GM23338 (cell line): Measurements from ENCODE around the gene TFAP2E. TPM values are rescaled to one million over a fixed set of nuclear protein-coding genes. Genes with fewer than 3 reads are reported as not detected.

ENCODE experiments used
- ATAC-seq: fragments of 200-7000 bp; cut with Tn5 transposase; 3 replicates; pipeline ENCODE4 v1.9.1; 2020
- DNase-seq: peaks from one replicate; pipeline ENCODE4 v3.0.0-alpha.2; 2015; ENCODE audit warnings: low spot score
- H2AFZ ChIP-seq: fragments of 200-600 bp; sonication (generic); 2 replicates; pipeline ENCODE4 v1.8.0; 2016; ENCODE audit warnings: antibody characterized with exemption, mild to moderate bottlenecking, moderate library complexity
- H3F3A ChIP-seq: fragments of 200-600 bp; sonication (generic); replicated peaks from 2 replicates; pipeline ENCODE4 v1.8.0; 2017; ENCODE audit warnings: antibody characterized with exemption, mixed run types, low read depth
- H3K27ac ChIP-seq: fragments of 200-600 bp; sonication (generic); 2 replicates; pipeline ENCODE4 v1.6.1; 2016; ENCODE audit warnings: low read depth
- H3K27me3 ChIP-seq: fragments of 200-600 bp; sonication (generic); 2 replicates; pipeline ENCODE4 v1.8.0; 2016; ENCODE audit warnings: mild to moderate bottlenecking, mixed run types, moderate library complexity; ENCODE audit not compliant: insufficient read depth
- H3K36me3 ChIP-seq: fragments of 200-600 bp; sonication (generic); 2 replicates; pipeline ENCODE4 v1.8.0; 2016; ENCODE audit warnings: mild to moderate bottlenecking; ENCODE audit not compliant: insufficient read depth
- H3K4me1 ChIP-seq: fragments of 200-600 bp; sonication (generic); 2 replicates; pipeline ENCODE4 v1.8.0; 2016; ENCODE audit warnings: mild to moderate bottlenecking, moderate library complexity; ENCODE audit not compliant: insufficient read depth
- H3K4me2 ChIP-seq: fragments of 200-600 bp; sonication (generic); 2 replicates; pipeline ENCODE4 v1.7.1; 2017; ENCODE audit warnings: mixed run types
- H3K4me3 ChIP-seq: fragments of 200-600 bp; sonication (generic); 2 replicates; pipeline ENCODE4 v1.6.1; 2016; ENCODE audit warnings: mixed run types
- H3K79me2 ChIP-seq: fragments of 200-600 bp; sonication (generic); replicated peaks from 2 replicates; pipeline ENCODE4 v1.8.0; 2017; ENCODE audit warnings: mild to moderate bottlenecking; ENCODE audit not compliant: insufficient read depth
- H3K9me2 ChIP-seq: fragments of 200-600 bp; sonication (generic); 2 replicates; pipeline ENCODE4 v1.8.0; 2017; ENCODE audit not compliant: insufficient read depth
- H4K20me1 ChIP-seq: fragments of 200-600 bp; sonication (generic); replicated peaks from 2 replicates; pipeline ENCODE4 v1.8.0; 2017; ENCODE audit warnings: mild to moderate bottlenecking; ENCODE audit not compliant: insufficient read depth
- H3K27ac Mint-ChIP-seq: 2 replicates; pipeline ENCODE4 v1.8.0; 2020; ENCODE audit warnings: inconsistent platforms, mild to moderate bottlenecking, moderate library complexity, mixed read lengths
- H3K27me3 Mint-ChIP-seq: 3 replicates; pipeline ENCODE4 v1.8.0; 2022; ENCODE audit warnings: low read depth, mild to moderate bottlenecking, moderate library complexity, mixed read lengths, inconsistent platforms; ENCODE audit not compliant: insufficient read depth, poor library complexity
- H3K36me3 Mint-ChIP-seq: 3 replicates; pipeline ENCODE4 v1.8.0; 2021; ENCODE audit warnings: low read depth, mild to moderate bottlenecking, inconsistent platforms, moderate library complexity, mixed read lengths
- H3K4me1 Mint-ChIP-seq: 3 replicates; pipeline ENCODE4 v1.8.0; 2020; ENCODE audit warnings: mild to moderate bottlenecking, inconsistent platforms, mixed read lengths
- H3K4me3 Mint-ChIP-seq: 3 replicates; pipeline ENCODE4 v1.8.0; 2021; ENCODE audit warnings: moderate library complexity, mild to moderate bottlenecking, inconsistent platforms, mixed read lengths
- H3K9me3 Mint-ChIP-seq: 3 replicates; pipeline ENCODE4 v1.8.0; 2020; ENCODE audit warnings: moderate library complexity, mild to moderate bottlenecking, inconsistent platforms, mixed read lengths
- EZH2 ChIP-seq: fragments of 200-600 bp; sonication (generic); IDR thresholded peaks from one replicate; pipeline ENCODE4 v1.8.0; 2017; ENCODE audit warnings: antibody characterized with exemption, mild to moderate bottlenecking, low read depth; ENCODE audit not compliant: unreplicated experiment
- EZH2phosphoT487 ChIP-seq: fragments of 200-600 bp; sonication (generic); IDR thresholded peaks from one replicate; pipeline ENCODE4 v1.8.1; 2018; ENCODE audit warnings: antibody characterized with exemption; ENCODE audit not compliant: unreplicated experiment
- JUNB ChIP-seq: IDR thresholded peaks from one replicate; pipeline ENCODE4 v1.6.1; 2016; ENCODE audit warnings: antibody characterized with exemption; ENCODE audit not compliant: unreplicated experiment
- NANOG ChIP-seq: IDR thresholded peaks from 2 replicates; pipeline ENCODE4 v1.6.1; 2016; ENCODE audit warnings: antibody characterized with exemption, borderline replicate concordance
- POLR2AphosphoS5 ChIP-seq: IDR thresholded peaks from 2 replicates; pipeline ENCODE4 v1.6.1; 2016; ENCODE audit warnings: antibody characterized with exemption, low read depth
- ZNF114 ChIP-seq: fragments of 250-450 bp; sonication (Bioruptor Pico); IDR thresholded peaks from 2 replicates; pipeline ENCODE4 v1.5.0; 2020; ENCODE audit warnings: mild to moderate bottlenecking, moderate library complexity
- ZNF331 ChIP-seq: fragments of 250-450 bp; sonication (Bioruptor Pico); IDR thresholded peaks from 2 replicates; pipeline ENCODE4 v1.5.0; 2020; ENCODE audit warnings: low read depth, mild to moderate bottlenecking, moderate library complexity
- polyA plus RNA-seq: library from polyadenylated mRNA; unstranded; fragments of >200 nt; fragmentation: Nextera tagmentation; extraction: Ambion mirVana; gene quantifications from 2 replicates; pipeline ENCODE4 v1.2.1, GENCODE V29; 2016
- total RNA-seq: library from RNA; depleted of rRNA; stranded (reverse); fragments of >200 nt; shearing (Covaris generic); gene quantifications from 2 replicates; pipeline ENCODE4 v1.2.3, GENCODE V29; 2014
- TF ChIP-seq, protein P1 (sequence below), 2 experiments: fragments of 200-600 bp in 1 of 2; sonication (generic) in 1 of 2; conservative IDR thresholded peaks; 2 replicates each; pipeline versions ENCODE4 v1.5.1 to v1.6.1; 2016 to 2017; ENCODE audit warnings: antibody characterized with exemption in 2 of 2, low read depth in 2 of 2, mild to moderate bottlenecking in 2 of 2, moderate library complexity in 1 of 2
- TF ChIP-seq, protein P2 (sequence below): IDR thresholded peaks from 2 replicates; pipeline ENCODE4 v1.6.1; 2016; ENCODE audit warnings: antibody characterized with exemption
- TF ChIP-seq, protein P3 (sequence below): fragments of 250-450 bp; sonication (Bioruptor Pico); IDR thresholded peaks from 2 replicates; pipeline ENCODE4 v1.5.0; 2020; ENCODE audit warnings: mild to moderate bottlenecking, moderate library complexity

The TFAP2E gene
- total and polyA plus RNA-seq, 2 experiments from 2014 or later, result 0.34 to 1.4 TPM

DNA sequence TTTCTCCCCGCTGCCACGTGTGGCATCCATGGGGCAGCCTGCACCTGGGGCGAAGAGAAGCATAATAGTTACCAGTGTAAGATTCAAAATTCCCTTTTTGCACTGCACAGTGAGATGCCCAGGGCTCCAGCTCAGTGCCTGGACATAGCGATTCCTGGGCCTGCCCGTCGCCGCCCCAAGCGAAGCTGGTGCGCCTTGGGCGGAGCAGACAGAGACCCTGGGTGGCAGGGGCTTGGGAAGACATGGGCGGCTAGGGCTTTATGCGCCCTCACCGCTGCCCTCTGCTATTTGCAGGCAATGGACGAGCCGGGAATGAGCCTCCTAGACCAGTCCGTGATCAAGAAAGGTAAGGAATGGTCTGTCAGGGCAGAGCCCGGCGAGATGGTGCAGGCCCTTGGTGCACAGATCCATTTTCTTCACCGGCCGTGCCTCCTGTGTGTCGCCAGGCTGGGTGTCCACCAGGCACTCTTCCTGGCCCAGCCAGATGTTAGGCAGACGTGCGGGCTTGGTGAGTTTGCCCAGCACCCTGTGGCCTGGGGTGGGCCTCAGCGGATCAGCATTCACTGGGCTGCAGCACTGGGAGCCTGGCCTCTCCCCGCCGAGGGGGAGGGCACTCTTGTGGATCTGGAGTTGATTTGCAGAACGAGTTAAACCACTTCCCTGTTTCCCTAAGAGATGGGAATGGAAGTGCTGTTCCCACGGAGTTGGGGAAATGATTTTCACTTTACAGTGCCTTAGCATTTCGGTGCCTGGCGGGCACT is 1.7 kb downstream of the TFAP2E start:
- Mint-ChIP-seq H3K36me3 (no peaks in the 10 kb centered on the region; the same call in 2 of the 3 replicates), H3K27me3 (peaks cover 94% of the 10 kb centered on the region), H3K27ac (no peak overlapping the region), H3K4me1 (peaks cover 32% of the 10 kb centered on the region), H3K9me3 (no peaks in the 10 kb centered on the region), H3K4me3 (peak overlapping the region; percentile 47)
- Histone ChIP-seq H3K4me3 (peak overlapping the region; percentile 84), H3K36me3 (no peaks in the 10 kb centered on the region; the same call in 1 of the 2 replicates), H3K4me2 (peak overlapping the region; percentile 99), H3K4me1 (peaks cover 38% of the 10 kb centered on the region), H3K27me3 (peaks cover 100% of the 10 kb centered on the region), H3K79me2 (no peaks in the 10 kb centered on the region), H3F3A (peaks cover 27% of the 10 kb centered on the region), H3K27ac (no peak overlapping the region), H4K20me1 (0 out of 2 replicates have a peak, but pooled peaks cover 2% of the 10 kb centered on the region), H2AFZ (peak overlapping the region; percentile 43; the same call in 1 of the 2 replicates), H3K9me2 (no peaks in the 10 kb centered on the region)
- peak; percentile 1 for ATAC-seq
- TF ChIP-seq ZNF114 (CRISPR knock-in tag) (no peak), ZNF331 (no peak), JUNB (no peak), EZH2 (peak; percentile 90)
- peak; percentile 55 for DNase-seq

DNA sequence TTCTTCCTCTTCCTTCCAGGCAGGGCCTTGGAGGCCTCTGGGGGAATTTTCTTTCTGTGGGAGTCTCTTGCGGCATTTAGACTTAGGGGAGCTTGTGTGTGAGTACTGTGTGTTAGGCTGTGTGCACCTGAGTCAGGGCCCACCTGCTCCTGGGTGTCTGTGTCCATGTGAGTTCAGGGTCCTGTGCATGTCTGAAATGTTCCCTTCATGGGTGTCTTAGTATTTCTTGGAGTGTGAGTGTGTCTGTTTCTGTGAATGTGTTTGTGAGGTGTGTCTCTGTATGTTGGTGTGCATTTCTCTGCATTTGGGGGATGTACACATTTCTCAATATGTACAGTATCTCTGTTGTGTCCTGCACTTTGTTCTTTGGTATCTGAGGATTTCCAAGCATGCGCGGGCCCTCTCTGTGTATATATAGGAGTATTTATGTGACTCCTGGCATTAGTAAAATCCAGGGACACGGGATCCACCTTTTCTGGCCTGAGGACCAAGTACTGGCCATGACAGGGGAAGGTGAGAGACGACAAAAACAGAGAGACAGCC is 2.4 kb downstream of the TFAP2E start:
- H3K4me1 Mint-ChIP-seq, result peaks cover 32% of the 10 kb centered on the region
- no peak overlapping the region for H3K27ac ChIP-seq
- DNase-seq (no peak), ATAC-seq (no peak)
- TF ChIP-seq, protein P1, sequence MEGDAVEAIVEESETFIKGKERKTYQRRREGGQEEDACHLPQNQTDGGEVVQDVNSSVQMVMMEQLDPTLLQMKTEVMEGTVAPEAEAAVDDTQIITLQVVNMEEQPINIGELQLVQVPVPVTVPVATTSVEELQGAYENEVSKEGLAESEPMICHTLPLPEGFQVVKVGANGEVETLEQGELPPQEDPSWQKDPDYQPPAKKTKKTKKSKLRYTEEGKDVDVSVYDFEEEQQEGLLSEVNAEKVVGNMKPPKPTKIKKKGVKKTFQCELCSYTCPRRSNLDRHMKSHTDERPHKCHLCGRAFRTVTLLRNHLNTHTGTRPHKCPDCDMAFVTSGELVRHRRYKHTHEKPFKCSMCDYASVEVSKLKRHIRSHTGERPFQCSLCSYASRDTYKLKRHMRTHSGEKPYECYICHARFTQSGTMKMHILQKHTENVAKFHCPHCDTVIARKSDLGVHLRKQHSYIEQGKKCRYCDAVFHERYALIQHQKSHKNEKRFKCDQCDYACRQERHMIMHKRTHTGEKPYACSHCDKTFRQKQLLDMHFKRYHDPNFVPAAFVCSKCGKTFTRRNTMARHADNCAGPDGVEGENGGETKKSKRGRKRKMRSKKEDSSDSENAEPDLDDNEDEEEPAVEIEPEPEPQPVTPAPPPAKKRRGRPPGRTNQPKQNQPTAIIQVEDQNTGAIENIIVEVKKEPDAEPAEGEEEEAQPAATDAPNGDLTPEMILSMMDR (conservative IDR thresholded peaks at IDR 0.05; ENCODE audit: low read depth in 2 of 2), result no peak
- TF ChIP-seq, protein P2, sequence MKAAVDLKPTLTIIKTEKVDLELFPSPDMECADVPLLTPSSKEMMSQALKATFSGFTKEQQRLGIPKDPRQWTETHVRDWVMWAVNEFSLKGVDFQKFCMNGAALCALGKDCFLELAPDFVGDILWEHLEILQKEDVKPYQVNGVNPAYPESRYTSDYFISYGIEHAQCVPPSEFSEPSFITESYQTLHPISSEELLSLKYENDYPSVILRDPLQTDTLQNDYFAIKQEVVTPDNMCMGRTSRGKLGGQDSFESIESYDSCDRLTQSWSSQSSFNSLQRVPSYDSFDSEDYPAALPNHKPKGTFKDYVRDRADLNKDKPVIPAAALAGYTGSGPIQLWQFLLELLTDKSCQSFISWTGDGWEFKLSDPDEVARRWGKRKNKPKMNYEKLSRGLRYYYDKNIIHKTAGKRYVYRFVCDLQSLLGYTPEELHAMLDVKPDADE, result no peak
- TF ChIP-seq POLR2AphosphoS5 (no peak), NANOG (no peak), EZH2phosphoT487 (no peak), JUNB (no peak)
- TF ChIP-seq, protein P3, sequence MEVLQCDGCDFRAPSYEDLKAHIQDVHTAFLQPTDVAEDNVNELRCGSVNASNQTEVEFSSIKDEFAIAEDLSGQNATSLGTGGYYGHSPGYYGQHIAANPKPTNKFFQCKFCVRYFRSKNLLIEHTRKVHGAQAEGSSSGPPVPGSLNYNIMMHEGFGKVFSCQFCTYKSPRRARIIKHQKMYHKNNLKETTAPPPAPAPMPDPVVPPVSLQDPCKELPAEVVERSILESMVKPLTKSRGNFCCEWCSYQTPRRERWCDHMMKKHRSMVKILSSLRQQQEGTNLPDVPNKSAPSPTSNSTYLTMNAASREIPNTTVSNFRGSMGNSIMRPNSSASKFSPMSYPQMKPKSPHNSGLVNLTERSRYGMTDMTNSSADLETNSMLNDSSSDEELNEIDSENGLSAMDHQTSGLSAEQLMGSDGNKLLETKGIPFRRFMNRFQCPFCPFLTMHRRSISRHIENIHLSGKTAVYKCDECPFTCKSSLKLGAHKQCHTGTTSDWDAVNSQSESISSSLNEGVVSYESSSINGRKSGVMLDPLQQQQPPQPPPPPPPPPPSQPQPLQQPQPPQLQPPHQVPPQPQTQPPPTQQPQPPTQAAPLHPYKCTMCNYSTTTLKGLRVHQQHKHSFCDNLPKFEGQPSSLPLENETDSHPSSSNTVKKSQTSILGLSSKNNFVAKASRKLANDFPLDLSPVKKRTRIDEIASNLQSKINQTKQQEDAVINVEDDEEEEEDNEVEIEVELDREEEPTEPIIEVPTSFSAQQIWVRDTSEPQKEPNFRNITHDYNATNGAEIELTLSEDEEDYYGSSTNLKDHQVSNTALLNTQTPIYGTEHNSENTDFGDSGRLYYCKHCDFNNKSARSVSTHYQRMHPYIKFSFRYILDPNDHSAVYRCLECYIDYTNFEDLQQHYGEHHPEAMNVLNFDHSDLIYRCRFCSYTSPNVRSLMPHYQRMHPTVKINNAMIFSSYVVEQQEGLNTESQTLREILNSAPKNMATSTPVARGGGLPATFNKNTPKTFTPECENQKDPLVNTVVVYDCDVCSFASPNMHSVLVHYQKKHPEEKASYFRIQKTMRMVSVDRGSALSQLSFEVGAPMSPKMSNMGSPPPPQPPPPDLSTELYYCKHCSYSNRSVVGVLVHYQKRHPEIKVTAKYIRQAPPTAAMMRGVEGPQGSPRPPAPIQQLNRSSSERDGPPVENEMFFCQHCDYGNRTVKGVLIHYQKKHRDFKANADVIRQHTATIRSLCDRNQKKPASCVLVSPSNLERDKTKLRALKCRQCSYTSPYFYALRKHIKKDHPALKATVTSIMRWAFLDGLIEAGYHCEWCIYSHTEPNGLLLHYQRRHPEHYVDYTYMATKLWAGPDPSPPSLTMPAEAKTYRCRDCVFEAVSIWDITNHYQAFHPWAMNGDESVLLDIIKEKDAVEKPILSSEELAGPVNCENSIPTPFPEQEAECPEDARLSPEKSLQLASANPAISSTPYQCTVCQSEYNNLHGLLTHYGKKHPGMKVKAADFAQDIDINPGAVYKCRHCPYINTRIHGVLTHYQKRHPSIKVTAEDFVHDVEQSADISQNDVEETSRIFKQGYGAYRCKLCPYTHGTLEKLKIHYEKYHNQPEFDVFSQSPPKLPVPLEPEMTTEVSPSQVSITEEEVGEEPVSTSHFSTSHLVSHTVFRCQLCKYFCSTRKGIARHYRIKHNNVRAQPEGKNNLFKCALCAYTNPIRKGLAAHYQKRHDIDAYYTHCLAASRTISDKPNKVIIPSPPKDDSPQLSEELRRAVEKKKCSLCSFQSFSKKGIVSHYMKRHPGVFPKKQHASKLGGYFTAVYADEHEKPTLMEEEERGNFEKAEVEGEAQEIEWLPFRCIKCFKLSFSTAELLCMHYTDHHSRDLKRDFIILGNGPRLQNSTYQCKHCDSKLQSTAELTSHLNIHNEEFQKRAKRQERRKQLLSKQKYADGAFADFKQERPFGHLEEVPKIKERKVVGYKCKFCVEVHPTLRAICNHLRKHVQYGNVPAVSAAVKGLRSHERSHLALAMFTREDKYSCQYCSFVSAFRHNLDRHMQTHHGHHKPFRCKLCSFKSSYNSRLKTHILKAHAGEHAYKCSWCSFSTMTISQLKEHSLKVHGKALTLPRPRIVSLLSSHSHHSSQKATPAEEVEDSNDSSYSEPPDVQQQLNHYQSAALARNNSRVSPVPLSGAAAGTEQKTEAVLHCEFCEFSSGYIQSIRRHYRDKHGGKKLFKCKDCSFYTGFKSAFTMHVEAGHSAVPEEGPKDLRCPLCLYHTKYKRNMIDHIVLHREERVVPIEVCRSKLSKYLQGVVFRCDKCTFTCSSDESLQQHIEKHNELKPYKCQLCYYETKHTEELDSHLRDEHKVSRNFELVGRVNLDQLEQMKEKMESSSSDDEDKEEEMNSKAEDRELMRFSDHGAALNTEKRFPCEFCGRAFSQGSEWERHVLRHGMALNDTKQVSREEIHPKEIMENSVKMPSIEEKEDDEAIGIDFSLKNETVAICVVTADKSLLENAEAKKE (CRISPR knock-in tag), result no peak
- no peak overlapping the region for H2AFZ ChIP-seq
- peaks cover 38% of the 10 kb centered on the region for H3K4me1 ChIP-seq
- no peak overlapping the region for H3K27ac Mint-ChIP-seq
- peaks cover 27% of the 10 kb centered on the region for H3F3A ChIP-seq
- no peaks in the 10 kb centered on the region for H3K79me2 ChIP-seq
- 0 out of 2 replicates have a peak, but pooled peaks cover 2% of the 10 kb centered on the region for H4K20me1 ChIP-seq
- H3K9me2 ChIP-seq, result no peaks in the 10 kb centered on the region
- H3K27me3 ChIP-seq, result peaks cover 97% of the 10 kb centered on the region
- peak overlapping the region; percentile 84 for H3K4me3 ChIP-seq
- peak overlapping the region; percentile 99 for H3K4me2 ChIP-seq
- peaks cover 93% of the 10 kb centered on the region for H3K27me3 Mint-ChIP-seq
- H3K36me3 Mint-ChIP-seq, result no peaks in the 10 kb centered on the region; the same call in 2 of the 3 replicates
- H3K9me3 Mint-ChIP-seq, result no peaks in the 10 kb centered on the region
- H3K4me3 Mint-ChIP-seq, result peak overlapping the region; percentile 47
- no peaks in the 10 kb centered on the region; the same call in 1 of the 2 replicates for H3K36me3 ChIP-seq
